SK-N-SH (cell line): ENCODE results near the gene DNAJC4. TPM values are rescaled to one million over a fixed set of nuclear protein-coding genes. Genes with fewer than 3 reads are reported as not detected.

ENCODE experiments used
- CTCF ChIA-PET: fragments of 300-600, 350-600 bp; formaldehyde crosslinking; extraction: SDS; loops from one replicate; lab custom pipeline; 2021; lab: Yijun Ruan, JAX
- POLR2A ChIA-PET: fragments of 350-600 bp; sonication (Branson Sonifier 250); formaldehyde crosslinking; extraction: SDS; loops from one replicate; lab custom pipeline; 2020; ENCODE audit warnings: antibody characterized with exemption, inconsistent platforms; lab: Yijun Ruan, JAX
- DNase-seq: peaks from one replicate; pipeline ENCODE4 v3.0.0; 2012
- H2AFZ ChIP-seq: fragments of 200-600 bp; sonication (generic); 2 replicates; pipeline ENCODE4 v1.8.1; 2016; ENCODE audit warnings: antibody characterized with exemption, mild to moderate bottlenecking, low read depth
- H3F3A ChIP-seq: fragments of 200-600 bp; sonication (generic); replicated peaks from 2 replicates; pipeline ENCODE3; 2016; ENCODE audit warnings: antibody characterized with exemption, mild to moderate bottlenecking; ENCODE audit not compliant: insufficient read depth
- H3K27ac ChIP-seq, 2 experiments: fragments of 200-500 bp in 1 of 2; fragments of 200-600 bp in 1 of 2; sonication (Bioruptor generic) in 1 of 2; sonication (generic), shearing (Covaris generic) in 1 of 2; 2 replicates each; pipeline versions ENCODE4 v1.5.1 to v1.6.1; 2014 to 2016; ENCODE audit warnings: low read depth in 2 of 2, inconsistent platforms in 1 of 2, low read length in 1 of 2, mild to moderate bottlenecking in 1 of 2, mixed read lengths in 1 of 2
- H3K27me3 ChIP-seq: fragments of 200-600 bp; sonication (generic), shearing (Covaris generic); 2 replicates; pipeline ENCODE4 v1.6.1; 2016; ENCODE audit warnings: mixed run types; ENCODE audit not compliant: insufficient read depth
- H3K36me3 ChIP-seq, 2 experiments: fragments of 200-500 bp in 1 of 2; fragments of 200-600 bp in 1 of 2; sonication (Bioruptor generic) in 1 of 2; sonication (generic) in 1 of 2; replicated peaks in 1 of 2; 2 replicates each; pipeline versions ENCODE3 to v1.5.1; 2014 to 2016; ENCODE audit warnings: low read length in 1 of 2, mild to moderate bottlenecking in 1 of 2; ENCODE audit not compliant: insufficient read depth in 2 of 2, control insufficient read depth in 1 of 2
- H3K4me1 ChIP-seq, 2 experiments: fragments of 200-500 bp in 1 of 2; fragments of 200-600 bp in 1 of 2; sonication (Bioruptor generic) in 1 of 2; sonication (generic), shearing (Covaris generic) in 1 of 2; 2 replicates each; pipeline versions ENCODE4 v1.5.1 to v1.6.1; 2014 to 2016; ENCODE audit warnings: low read depth in 1 of 2, low read length in 1 of 2, mixed run types in 1 of 2; ENCODE audit not compliant: insufficient read depth in 2 of 2, control insufficient read depth in 1 of 2
- H3K4me2 ChIP-seq: fragments of 200-600 bp; sonication (generic), shearing (Covaris generic); 2 replicates; pipeline ENCODE4 v1.6.1; 2017; ENCODE audit warnings: mixed run types
- H3K4me3 ChIP-seq, 2 experiments: fragments of 200-500 bp in 1 of 2; fragments of 200-600 bp in 1 of 2; sonication (Bioruptor generic) in 1 of 2; sonication (generic), shearing (Covaris generic) in 1 of 2; 2 replicates each; pipeline versions ENCODE4 v1.5.1 to v1.8.1; 2014 to 2016; ENCODE audit warnings: low read depth in 2 of 2, inconsistent platforms in 1 of 2, low read length in 1 of 2, mild to moderate bottlenecking in 1 of 2, mixed read lengths in 1 of 2, moderate library complexity in 1 of 2
- H3K79me2 ChIP-seq: fragments of 200-600 bp; sonication (generic); 2 replicates; pipeline ENCODE4 v1.8.1; 2017; ENCODE audit warnings: mild to moderate bottlenecking; ENCODE audit not compliant: insufficient read depth
- H3K9ac ChIP-seq: fragments of 200-600 bp; sonication (generic); 2 replicates; pipeline ENCODE4 v1.6.1; 2017; ENCODE audit warnings: mixed run types
- H3K9me2 ChIP-seq: fragments of 200-600 bp; sonication (generic); 2 replicates; pipeline ENCODE4 v1.6.1; 2017; ENCODE audit warnings: mixed run types
- H3K9me3 ChIP-seq: fragments of 200-600 bp; sonication (generic); 2 replicates; pipeline ENCODE4 v1.6.1; 2017; ENCODE audit warnings: mixed run types, mild to moderate bottlenecking, moderate library complexity
- H4K20me1 ChIP-seq: fragments of 200-600 bp; sonication (generic); 2 replicates; pipeline ENCODE4 v1.6.1; 2017; ENCODE audit warnings: mild to moderate bottlenecking, mixed run types; ENCODE audit not compliant: insufficient read depth
- CHD2 ChIP-seq: fragments of 150-350 bp; IDR thresholded peaks from 2 replicates; pipeline ENCODE4 v1.6.1; 2018; ENCODE audit warnings: low read length; ENCODE audit not compliant: partially characterized antibody
- ELF1 ChIP-seq: IDR thresholded peaks from 2 replicates; pipeline ENCODE4 v1.4.0; 2012
- EZH2phosphoT487 ChIP-seq: fragments of 200-600 bp; sonication (generic); IDR thresholded peaks from 2 replicates; pipeline ENCODE4 v1.6.1; 2017; ENCODE audit warnings: low read depth, mixed run types, mild to moderate bottlenecking, antibody characterized with exemption, moderate library complexity, borderline replicate concordance
- FOXJ3 ChIP-seq: sonication (generic); formaldehyde crosslinking; IDR thresholded peaks from 2 replicates; pipeline ENCODE4 v1.5.1; 2020; ENCODE audit warnings: mild to moderate bottlenecking, missing genetic modification reagents
- JUND ChIP-seq: IDR thresholded peaks from 2 replicates; pipeline ENCODE4 v1.4.0; 2012
- MAX ChIP-seq: IDR thresholded peaks from 2 replicates; pipeline ENCODE4 v1.4.0; 2012; ENCODE audit warnings: low read depth
- NFIC ChIP-seq: IDR thresholded peaks from 2 replicates; pipeline ENCODE4 v1.4.0; 2012; ENCODE audit warnings: borderline replicate concordance
- NRF1 ChIP-seq: IDR thresholded peaks from 2 replicates; pipeline ENCODE4 v1.6.1; 2012; ENCODE audit warnings: low read depth, mild to moderate bottlenecking, low read length
- RCOR1 ChIP-seq: fragments of 150-350 bp; IDR thresholded peaks from 2 replicates; pipeline ENCODE4 v1.6.1; 2017; ENCODE audit warnings: antibody characterized with exemption, low read length
- RFX5 ChIP-seq: IDR thresholded peaks from 2 replicates; pipeline ENCODE4 v1.6.1; 2012; ENCODE audit warnings: mild to moderate bottlenecking, improper control_type of control experiment, low read length
- RXRA ChIP-seq: IDR thresholded peaks from 2 replicates; pipeline ENCODE4 v1.4.0; 2012; ENCODE audit warnings: low read depth, mild to moderate bottlenecking, borderline replicate concordance
- SMC3 ChIP-seq: IDR thresholded peaks from 2 replicates; pipeline ENCODE4 v1.6.1; 2012; ENCODE audit warnings: low read depth, low read length, improper control_type of control experiment
- TAF1 ChIP-seq: IDR thresholded peaks from 2 replicates; pipeline ENCODE4 v1.6.1; 2012; ENCODE audit warnings: low read depth, mild to moderate bottlenecking, low read length, moderate library complexity, borderline replicate concordance
- TCF12 ChIP-seq: IDR thresholded peaks from 2 replicates; pipeline ENCODE4 v1.4.0; 2012
- YY1 ChIP-seq: IDR thresholded peaks from 2 replicates; pipeline ENCODE4 v1.4.0; 2012; ENCODE audit warnings: low read depth, mild to moderate bottlenecking
- WGBS: methylation state at CpG from one replicate; pipeline ENCODE4 v1.1.6; 2017; ENCODE audit warnings: low lambda C conversion rate; 5-methylcytosine and 5-hydroxymethylcytosine counted together
- polyA plus RNA-seq, 3 experiments: library from polyadenylated mRNA; depleted of rRNA; stranded (reverse); fragments of >200 nt; gene quantifications; 2 replicates each; pipeline ENCODE4 v1.2.3, GENCODE V29; 2012
- TF ChIP-seq, protein P1 (sequence below): IDR thresholded peaks from 2 replicates; pipeline ENCODE4 v1.4.0; 2012; ENCODE audit warnings: low read depth, borderline replicate concordance
- TF ChIP-seq, protein P2 (sequence below): fragments of 200-600 bp; sonication (generic); IDR thresholded peaks from 2 replicates; pipeline ENCODE4 v1.6.1; 2017; ENCODE audit warnings: antibody characterized with exemption, mild to moderate bottlenecking, moderate library complexity

DNAJC4 gene
- polyA plus RNA-seq, 1 of the 3 experiments (the other 2 are of a cell fraction), result 52.1 TPM

DNA sequence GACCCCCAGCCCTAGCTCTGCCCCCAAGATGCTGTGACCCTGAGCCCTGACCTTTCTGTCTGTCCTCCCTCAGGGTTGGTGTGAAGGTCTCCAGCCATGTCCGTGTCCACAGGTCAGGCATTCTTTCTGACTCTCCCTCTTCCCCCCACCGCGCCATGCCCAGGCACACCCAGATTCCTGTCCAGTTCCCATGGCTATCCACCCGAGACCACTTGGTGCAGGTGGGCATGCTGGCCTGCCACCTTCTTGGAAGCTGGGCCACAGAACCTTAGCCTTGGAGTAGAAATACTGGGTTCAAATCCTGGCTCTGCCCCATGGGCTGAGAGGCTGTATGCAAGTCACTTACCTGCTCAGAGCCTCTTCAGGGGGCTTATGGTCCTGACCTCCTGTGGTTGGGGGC, 18.7 kb downstream of the DNAJC4 start:
- Histone ChIP-seq H3K79me2 (peaks cover 48% of the 10 kb centered on the region), H3K4me1 (peaks cover 16 to 47% of the 10 kb centered on the region in 2 experiments; a peak in 2 of 4 replicates), H3K36me3 (peaks cover 3 to 7% of the 10 kb centered on the region in 2 experiments)

DNA sequence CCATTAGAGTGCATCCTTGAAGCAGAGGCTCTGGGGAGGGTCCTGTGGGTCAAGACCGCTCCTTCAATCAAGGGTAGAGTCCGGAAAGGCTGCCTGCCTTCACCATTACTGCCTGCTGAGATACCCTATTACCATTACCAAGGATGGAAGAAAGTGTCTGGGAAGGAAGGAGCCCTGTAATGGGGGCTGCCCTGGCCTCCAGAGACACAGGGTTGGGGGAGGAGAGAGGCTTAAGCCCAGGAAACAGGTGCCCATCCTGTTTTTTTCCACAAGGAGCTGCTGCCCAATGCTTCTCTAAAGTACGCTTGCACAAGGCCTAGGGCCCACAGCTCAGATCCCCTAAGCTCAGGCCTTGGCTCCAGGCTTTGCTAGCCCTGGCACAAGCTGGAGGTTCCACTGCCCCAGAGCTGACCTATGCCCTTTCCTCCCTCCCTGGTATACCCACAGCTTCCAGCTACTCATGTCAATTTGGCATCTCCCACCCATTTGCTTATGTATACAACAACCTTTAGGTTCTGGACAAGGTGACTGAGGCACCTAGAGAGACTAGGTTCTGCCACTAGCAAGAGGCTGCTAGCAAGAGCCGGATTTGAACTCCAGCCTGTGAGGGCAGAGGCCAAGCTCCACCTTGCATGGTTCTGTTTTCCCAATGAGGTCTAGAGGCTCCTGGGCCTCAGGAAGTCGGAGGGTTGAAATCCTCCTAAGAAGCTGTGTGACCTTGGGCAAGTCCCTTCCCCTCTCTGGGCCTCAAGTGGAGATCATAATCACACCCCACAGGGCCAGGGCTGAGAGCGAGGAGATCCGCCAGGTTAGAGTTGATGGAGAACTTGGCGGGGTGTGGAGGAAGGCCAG, 19.4 kb downstream of the DNAJC4 start:
- Histone ChIP-seq H3K9me3 (no peaks in the 10 kb centered on the region), H3K9ac (no peak overlapping the region), H3K27me3 (no peaks in the 10 kb centered on the region), H4K20me1 (peaks cover 14% of the 10 kb centered on the region), H3K4me1 (peaks cover 14 to 41% of the 10 kb centered on the region in 2 experiments; a peak in 2 of 4 replicates), H3K36me3 (peaks cover 0 to 9% of the 10 kb centered on the region in 2 experiments), H3K4me3 (no peak overlapping the region), H3K4me2 (no peak overlapping the region), H3K9me2 (no peaks in the 10 kb centered on the region), H3F3A (peaks cover 5% of the 10 kb centered on the region), H3K79me2 (peaks cover 46% of the 10 kb centered on the region), H2AFZ (no peak overlapping the region), H3K27ac (no peak overlapping the region)
- ChIA-PET POLR2A (interaction anchor here (1.0 to 12.4 kb wide), 3 partner anchors 9 to 20 kb away, joined by 3 to 112 read pairs (median 34); partner anchors contain the start of gene FKBP2), CTCF (interaction anchor here (1.0 to 4.6 kb wide), 12 partner anchors 13 to 861 kb away, joined by 4 to 119 read pairs (median 11); partner anchors contain the start of genes ESRRA, KCNK4, NUDT22 and TRPT1)
- DNase-seq, result no peak
- WGBS, result 84% methylated on average over 6 of the region's 8 CpGs
- TF ChIP-seq ELF1 (no peak), CHD2 (no peak), NRF1 (no peak), FOXJ3 (CRISPR knock-in tag) (no peak), EZH2phosphoT487 (no peak), TAF1 (no peak), NFIC (no peak), YY1 (no peak), MAX (no peak), RCOR1 (no peak)
- TF ChIP-seq, protein P1, sequence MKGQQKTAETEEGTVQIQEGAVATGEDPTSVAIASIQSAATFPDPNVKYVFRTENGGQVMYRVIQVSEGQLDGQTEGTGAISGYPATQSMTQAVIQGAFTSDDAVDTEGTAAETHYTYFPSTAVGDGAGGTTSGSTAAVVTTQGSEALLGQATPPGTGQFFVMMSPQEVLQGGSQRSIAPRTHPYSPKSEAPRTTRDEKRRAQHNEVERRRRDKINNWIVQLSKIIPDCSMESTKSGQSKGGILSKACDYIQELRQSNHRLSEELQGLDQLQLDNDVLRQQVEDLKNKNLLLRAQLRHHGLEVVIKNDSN, result no peak
- TF ChIP-seq, protein P2, sequence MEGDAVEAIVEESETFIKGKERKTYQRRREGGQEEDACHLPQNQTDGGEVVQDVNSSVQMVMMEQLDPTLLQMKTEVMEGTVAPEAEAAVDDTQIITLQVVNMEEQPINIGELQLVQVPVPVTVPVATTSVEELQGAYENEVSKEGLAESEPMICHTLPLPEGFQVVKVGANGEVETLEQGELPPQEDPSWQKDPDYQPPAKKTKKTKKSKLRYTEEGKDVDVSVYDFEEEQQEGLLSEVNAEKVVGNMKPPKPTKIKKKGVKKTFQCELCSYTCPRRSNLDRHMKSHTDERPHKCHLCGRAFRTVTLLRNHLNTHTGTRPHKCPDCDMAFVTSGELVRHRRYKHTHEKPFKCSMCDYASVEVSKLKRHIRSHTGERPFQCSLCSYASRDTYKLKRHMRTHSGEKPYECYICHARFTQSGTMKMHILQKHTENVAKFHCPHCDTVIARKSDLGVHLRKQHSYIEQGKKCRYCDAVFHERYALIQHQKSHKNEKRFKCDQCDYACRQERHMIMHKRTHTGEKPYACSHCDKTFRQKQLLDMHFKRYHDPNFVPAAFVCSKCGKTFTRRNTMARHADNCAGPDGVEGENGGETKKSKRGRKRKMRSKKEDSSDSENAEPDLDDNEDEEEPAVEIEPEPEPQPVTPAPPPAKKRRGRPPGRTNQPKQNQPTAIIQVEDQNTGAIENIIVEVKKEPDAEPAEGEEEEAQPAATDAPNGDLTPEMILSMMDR, result no peak

More for the DNA sequence above, 18.7 kb downstream of the DNAJC4 start:
- CTCF ChIA-PET, result interaction anchor here (3.7 to 4.6 kb wide), 3 partner anchors 14 to 45 kb away, joined by 25 to 119 read pairs (median 89); no protein-coding TSS in a partner anchor
- peaks cover 5% of the 10 kb centered on the region for H3F3A ChIP-seq
- no peak overlapping the region for H3K4me2 ChIP-seq
- 94% methylated on average over 4 of the region's 4 CpGs for WGBS
- TF ChIP-seq JUND (no peak), RFX5 (no peak), CHD2 (no peak), TCF12 (no peak), RXRA (no peak), EZH2phosphoT487 (no peak), SMC3 (no peak)
- TF ChIP-seq, protein P2, result no peak
- TF ChIP-seq, protein P1, result no peak
- TF ChIP-seq, all 33 proteins: peak for 0
- no peak for DNase-seq
- H3K9me2 ChIP-seq, result no peaks in the 10 kb centered on the region
- POLR2A ChIA-PET, result interaction anchor here (12.4 kb wide), 1 partner anchor 21 kb away, joined by 112 read pairs; no protein-coding TSS in a partner anchor
- no peak overlapping the region for H3K4me3 ChIP-seq
- peaks cover 14% of the 10 kb centered on the region for H4K20me1 ChIP-seq
- no peaks in the 10 kb centered on the region for H3K9me3 ChIP-seq
- no peak overlapping the region for H3K9ac ChIP-seq
- H2AFZ ChIP-seq, result no peak overlapping the region
- H3K27me3 ChIP-seq, result no peaks in the 10 kb centered on the region
- no peak overlapping the region for H3K27ac ChIP-seq
